ENCODE results near the gene MTURN. TPM values are rescaled to one million over a fixed set of nuclear protein-coding genes. Genes with fewer than 3 reads are reported as not detected.

Gene MTURN
- total RNA-seq, 1 experiment from 2014 or later: 2.2 TPM

DNA sequence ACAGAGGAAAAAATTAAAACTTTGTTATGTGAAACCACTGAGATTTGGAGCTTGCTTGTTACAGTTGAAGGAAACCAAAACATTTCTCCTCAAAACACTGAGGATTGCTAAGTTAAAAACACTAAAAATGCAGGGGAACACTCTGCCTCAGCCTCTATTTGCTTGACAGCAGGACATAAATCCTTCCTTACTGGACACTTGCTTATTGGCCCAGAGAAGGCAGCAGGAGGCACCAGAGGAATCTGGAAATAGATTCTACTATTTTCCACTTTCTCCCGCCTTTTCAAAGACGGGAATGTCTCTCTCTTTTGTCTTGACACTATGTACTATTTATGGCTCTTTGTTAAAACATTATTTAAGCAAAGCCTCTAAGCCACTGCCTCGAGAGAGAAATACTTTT, 67.9 kb downstream of the MTURN start:
- intact Hi-C loops (cut with micrococcal nuclease; ENCODE audit: unreplicated experiment): no loop called here
- TF ChIP-seq, protein P1, sequence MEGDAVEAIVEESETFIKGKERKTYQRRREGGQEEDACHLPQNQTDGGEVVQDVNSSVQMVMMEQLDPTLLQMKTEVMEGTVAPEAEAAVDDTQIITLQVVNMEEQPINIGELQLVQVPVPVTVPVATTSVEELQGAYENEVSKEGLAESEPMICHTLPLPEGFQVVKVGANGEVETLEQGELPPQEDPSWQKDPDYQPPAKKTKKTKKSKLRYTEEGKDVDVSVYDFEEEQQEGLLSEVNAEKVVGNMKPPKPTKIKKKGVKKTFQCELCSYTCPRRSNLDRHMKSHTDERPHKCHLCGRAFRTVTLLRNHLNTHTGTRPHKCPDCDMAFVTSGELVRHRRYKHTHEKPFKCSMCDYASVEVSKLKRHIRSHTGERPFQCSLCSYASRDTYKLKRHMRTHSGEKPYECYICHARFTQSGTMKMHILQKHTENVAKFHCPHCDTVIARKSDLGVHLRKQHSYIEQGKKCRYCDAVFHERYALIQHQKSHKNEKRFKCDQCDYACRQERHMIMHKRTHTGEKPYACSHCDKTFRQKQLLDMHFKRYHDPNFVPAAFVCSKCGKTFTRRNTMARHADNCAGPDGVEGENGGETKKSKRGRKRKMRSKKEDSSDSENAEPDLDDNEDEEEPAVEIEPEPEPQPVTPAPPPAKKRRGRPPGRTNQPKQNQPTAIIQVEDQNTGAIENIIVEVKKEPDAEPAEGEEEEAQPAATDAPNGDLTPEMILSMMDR (IDR thresholded peaks at IDR 0.05; ENCODE audit: insufficient read depth in 1 of 2, low read depth in 1 of 2, low read length in 1 of 2, severe bottlenecking in 1 of 2, unreplicated experiment in 1 of 2): no peak
- H3K4me3 ChIP-seq (ENCODE audit: low read depth, low read length): no peak overlapping the region
- ChIA-PET CTCF (no interaction called here), POLR2A (no interaction called here)
- H3K27me3 Mint-ChIP-seq (ENCODE audit: insufficient read depth, unreplicated experiment): peaks cover 10% of the 10 kb centered on the region
- no peaks in the 10 kb centered on the region for H3K27me3 ChIP-seq (replicated peaks; ENCODE audit: control insufficient read depth, insufficient read depth, low read length)
- H3K4me1 ChIP-seq: no peaks in the 10 kb centered on the region
- H3K36me3 ChIP-seq (ENCODE audit: control insufficient read depth, insufficient read depth, low read length): no peaks in the 10 kb centered on the region
- DNase-seq: no peak
- H3K4me3 Mint-ChIP-seq (ENCODE audit: unreplicated experiment): no peak overlapping the region
- no peak overlapping the region for H3K27ac Mint-ChIP-seq (ENCODE audit: unreplicated experiment)
- H3K9me3 ChIP-seq: peaks cover 4% of the 10 kb centered on the region
- H3K36me3 Mint-ChIP-seq (ENCODE audit: insufficient read depth, unreplicated experiment): no peaks in the 10 kb centered on the region
- no peaks in the 10 kb centered on the region for H3K4me1 Mint-ChIP-seq (ENCODE audit: low read depth, unreplicated experiment)
- no TSS peak for BruUV-seq (replicated peaks)
- peaks cover 12% of the 10 kb centered on the region for H3K9me3 Mint-ChIP-seq (ENCODE audit: unreplicated experiment)

DNA sequence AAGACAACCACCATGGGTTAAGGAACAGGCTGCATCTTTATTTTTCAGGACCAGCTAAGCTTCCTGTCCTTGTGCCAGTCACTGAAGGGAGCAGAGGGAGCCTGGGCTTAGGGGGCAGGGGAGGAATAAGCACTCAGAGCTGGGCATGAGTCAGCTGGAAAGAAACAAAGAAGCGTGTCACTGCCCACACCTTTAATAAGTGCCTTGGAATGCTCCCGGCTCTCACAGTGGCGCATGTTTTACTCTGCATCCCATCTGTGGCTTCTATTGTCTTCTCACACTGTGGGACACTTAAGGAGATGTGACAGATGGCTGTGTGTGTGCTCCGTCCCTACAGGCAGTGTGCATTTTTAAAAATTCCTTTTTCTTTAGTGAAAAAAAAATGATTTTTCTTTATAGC, 71.7 kb downstream of the MTURN start:
- ChIA-PET CTCF (no interaction called here), POLR2A (no interaction called here)
- Histone ChIP-seq H3K27me3 (replicated peaks; ENCODE audit: control insufficient read depth, insufficient read depth, low read length) (no peaks in the 10 kb centered on the region), H3K4me1 (no peaks in the 10 kb centered on the region), H3K36me3 (ENCODE audit: control insufficient read depth, insufficient read depth, low read length) (no peaks in the 10 kb centered on the region), H3K9me3 (no peaks in the 10 kb centered on the region), H3K4me3 (ENCODE audit: low read depth, low read length) (no peak overlapping the region)
- intact Hi-C loops (cut with micrococcal nuclease; ENCODE audit: unreplicated experiment): no loop called here
- no peaks in the 10 kb centered on the region for H3K4me1 Mint-ChIP-seq (ENCODE audit: low read depth, unreplicated experiment)
- no peak for DNase-seq
- H3K27me3 Mint-ChIP-seq (ENCODE audit: insufficient read depth, unreplicated experiment): peaks cover 10% of the 10 kb centered on the region
- BruUV-seq (replicated peaks): no TSS peak
- no peak overlapping the region for H3K27ac Mint-ChIP-seq (ENCODE audit: unreplicated experiment)
- H3K9me3 Mint-ChIP-seq (ENCODE audit: unreplicated experiment): no peaks in the 10 kb centered on the region
- H3K36me3 Mint-ChIP-seq (ENCODE audit: insufficient read depth, unreplicated experiment): no peaks in the 10 kb centered on the region
- TF ChIP-seq, protein P1 (IDR thresholded peaks at IDR 0.05; ENCODE audit: insufficient read depth in 1 of 2, low read depth in 1 of 2, low read length in 1 of 2, severe bottlenecking in 1 of 2, unreplicated experiment in 1 of 2): no peak
- no peak overlapping the region for H3K4me3 Mint-ChIP-seq (ENCODE audit: unreplicated experiment)

DNA sequence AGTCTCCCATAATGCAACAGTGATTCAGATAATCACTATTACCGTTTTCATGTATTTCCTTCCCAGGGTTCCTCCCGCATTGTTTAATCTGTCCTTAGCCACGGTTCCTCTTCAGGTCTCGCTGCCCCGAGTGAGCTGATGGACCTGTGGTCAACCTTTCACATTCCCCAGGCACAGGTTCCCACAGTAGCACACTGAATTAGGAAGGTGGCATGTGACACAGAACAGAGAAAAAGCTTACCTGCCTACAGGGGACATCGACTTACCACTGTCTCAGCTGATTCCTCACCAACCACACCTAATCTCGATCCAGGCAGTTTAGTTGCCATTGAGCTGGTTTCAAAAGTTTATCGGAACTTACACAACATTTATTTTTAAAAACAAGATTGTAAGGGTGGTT, 72.2 kb downstream of the MTURN start:
- Histone ChIP-seq H3K4me3 (ENCODE audit: low read depth, low read length) (no peak overlapping the region), H3K27me3 (replicated peaks; ENCODE audit: control insufficient read depth, insufficient read depth, low read length) (no peaks in the 10 kb centered on the region), H3K9me3 (no peaks in the 10 kb centered on the region), H3K36me3 (ENCODE audit: control insufficient read depth, insufficient read depth, low read length) (no peaks in the 10 kb centered on the region), H3K4me1 (no peaks in the 10 kb centered on the region)
- intact Hi-C loops (cut with micrococcal nuclease; ENCODE audit: unreplicated experiment): no loop called here
- peaks cover 10% of the 10 kb centered on the region for H3K27me3 Mint-ChIP-seq (ENCODE audit: insufficient read depth, unreplicated experiment)
- no peaks in the 10 kb centered on the region for H3K36me3 Mint-ChIP-seq (ENCODE audit: insufficient read depth, unreplicated experiment)
- H3K27ac Mint-ChIP-seq (ENCODE audit: unreplicated experiment): no peak overlapping the region
- H3K4me1 Mint-ChIP-seq (ENCODE audit: low read depth, unreplicated experiment): no peaks in the 10 kb centered on the region
- no peak for DNase-seq
- BruUV-seq (replicated peaks): no TSS peak
- ChIA-PET CTCF (no interaction called here), POLR2A (no interaction called here)
- TF ChIP-seq, protein P1 (IDR thresholded peaks at IDR 0.05; ENCODE audit: insufficient read depth in 1 of 2, low read depth in 1 of 2, low read length in 1 of 2, severe bottlenecking in 1 of 2, unreplicated experiment in 1 of 2): no peak
- no peak overlapping the region for H3K4me3 Mint-ChIP-seq (ENCODE audit: unreplicated experiment)
- H3K9me3 Mint-ChIP-seq (ENCODE audit: unreplicated experiment): no peaks in the 10 kb centered on the region

Data from Caco-2 (cell line).